OCI-LY1 (cell line): ENCODE data around the gene LGR4.

Source experiments
- EZH2 ChIP-seq: fragments of 200-600 bp; sonication (generic), shearing (Covaris generic); IDR thresholded peaks from 2 replicates; pipeline ENCODE4 v1.8.0; 2017; ENCODE audit warnings: borderline replicate concordance, mixed run types, mild to moderate bottlenecking, antibody characterized with exemption, low read length, moderate library complexity, mixed read lengths
- TF ChIP-seq, protein P1 (sequence below): fragments of 200-600 bp; sonication (generic), shearing (Covaris generic); IDR thresholded peaks from 2 replicates; pipeline ENCODE4 v1.5.1; 2017; ENCODE audit warnings: mild to moderate bottlenecking, antibody characterized with exemption, low read length, moderate library complexity, mixed read lengths

DNA sequence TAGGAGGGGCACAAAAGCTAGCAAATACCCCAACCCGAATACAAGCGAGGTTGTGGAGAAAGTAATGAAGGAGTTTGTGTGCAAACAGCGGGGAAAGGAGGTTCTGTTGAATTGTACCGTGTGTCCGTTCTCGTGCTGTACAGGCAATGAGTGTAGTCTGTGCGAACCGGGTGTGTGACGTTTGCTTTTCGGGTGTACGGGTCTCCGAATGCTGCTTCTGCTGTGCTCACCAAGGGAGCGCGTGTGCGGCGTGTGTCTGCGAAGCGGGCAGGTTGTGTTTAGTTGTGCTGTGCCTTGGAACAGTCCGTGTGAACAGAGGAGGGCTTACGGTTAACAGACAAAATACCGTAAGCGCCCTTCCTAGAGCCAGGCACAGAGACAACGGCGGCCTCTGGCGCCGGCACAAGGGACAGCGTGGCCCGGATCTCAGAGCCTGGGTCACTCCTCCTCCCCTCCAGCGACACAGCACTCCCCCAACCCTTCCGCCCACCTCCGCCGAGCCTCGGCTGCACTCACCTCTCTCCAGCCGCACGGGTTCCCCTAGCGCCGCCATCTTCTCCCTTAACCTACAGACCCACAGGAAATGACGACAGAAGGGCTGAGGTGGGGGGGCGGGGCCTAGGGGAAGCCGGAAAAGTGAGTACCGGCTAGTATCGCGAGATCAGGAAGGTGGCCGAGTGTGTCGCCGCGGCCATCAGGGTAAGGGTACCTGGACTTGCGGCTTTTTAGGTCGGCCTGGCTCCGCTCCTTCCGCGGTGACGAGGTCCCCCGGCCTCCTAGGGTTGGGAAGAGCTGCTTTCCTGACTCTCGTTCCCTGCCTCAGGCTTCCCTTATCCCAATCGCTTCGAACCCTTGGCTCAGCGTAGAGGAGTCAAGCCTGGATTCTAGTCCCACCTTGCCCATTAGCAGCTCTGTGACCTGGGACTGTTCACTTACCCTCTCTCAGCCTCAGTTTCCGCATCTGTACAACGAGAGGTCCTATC lies 33.9 kb upstream of the LGR4 start, which contains the start of gene LIN7C:
- no peak for TF ChIP-seq EZH2
- TF ChIP-seq, protein P1, sequence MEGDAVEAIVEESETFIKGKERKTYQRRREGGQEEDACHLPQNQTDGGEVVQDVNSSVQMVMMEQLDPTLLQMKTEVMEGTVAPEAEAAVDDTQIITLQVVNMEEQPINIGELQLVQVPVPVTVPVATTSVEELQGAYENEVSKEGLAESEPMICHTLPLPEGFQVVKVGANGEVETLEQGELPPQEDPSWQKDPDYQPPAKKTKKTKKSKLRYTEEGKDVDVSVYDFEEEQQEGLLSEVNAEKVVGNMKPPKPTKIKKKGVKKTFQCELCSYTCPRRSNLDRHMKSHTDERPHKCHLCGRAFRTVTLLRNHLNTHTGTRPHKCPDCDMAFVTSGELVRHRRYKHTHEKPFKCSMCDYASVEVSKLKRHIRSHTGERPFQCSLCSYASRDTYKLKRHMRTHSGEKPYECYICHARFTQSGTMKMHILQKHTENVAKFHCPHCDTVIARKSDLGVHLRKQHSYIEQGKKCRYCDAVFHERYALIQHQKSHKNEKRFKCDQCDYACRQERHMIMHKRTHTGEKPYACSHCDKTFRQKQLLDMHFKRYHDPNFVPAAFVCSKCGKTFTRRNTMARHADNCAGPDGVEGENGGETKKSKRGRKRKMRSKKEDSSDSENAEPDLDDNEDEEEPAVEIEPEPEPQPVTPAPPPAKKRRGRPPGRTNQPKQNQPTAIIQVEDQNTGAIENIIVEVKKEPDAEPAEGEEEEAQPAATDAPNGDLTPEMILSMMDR, result no peak; the same call in 1 of the 2 replicates
